HG02943 (cell line): ENCODE measurements around the gene ARHGAP24.

ENCODE experiments used
- ATAC-seq: cut with Tn5 transposase; IDR thresholded peaks from one replicate; pipeline ENCODE4 v1.9.1; 2021; ENCODE audit warnings: mild to moderate bottlenecking, low read depth, moderate library complexity; ENCODE audit not compliant: unreplicated experiment

ARHGAP24 gene

GRCh38 chr4:86033171-86033570 lies 558.2 kb downstream of the ARHGAP24 start:
- no peak for ATAC-seq

GRCh38 chr4:86034616-86035015 lies 559.7 kb downstream of the ARHGAP24 start:
- no peak for ATAC-seq

- ATAC-seq, result no peak
Measured at GRCh38 chr4:86035688-86036087, 560.7 kb downstream of the ARHGAP24 start.

GRCh38 chr4:86036736-86037135 lies 561.8 kb downstream of the ARHGAP24 start:
- no peak for ATAC-seq

- no peak for ATAC-seq
Measured at GRCh38 chr4:86038037-86038436, 563.1 kb downstream of the ARHGAP24 start.

GRCh38 chr4:86043755-86044592 lies 569.0 kb downstream of the ARHGAP24 start:
- peak; percentile 55 for ATAC-seq

GRCh38 chr4:86044593-86044985 lies 569.6 kb downstream of the ARHGAP24 start:
- ATAC-seq, result no peak

- no peak for ATAC-seq
Measured at GRCh38 chr4:86048426-86048825, 573.5 kb downstream of the ARHGAP24 start.

GRCh38 chr4:86050496-86050895 lies 575.5 kb downstream of the ARHGAP24 start:
- no peak for ATAC-seq
